ENCODE data around the gene FBXL20. TPM values are rescaled to one million over a fixed set of nuclear protein-coding genes. Genes with fewer than 3 reads are reported as not detected.
"Not testable (repeated sequence)": the region's sequence is repeated elsewhere in the genome, so short reads cannot be mapped to it uniquely, and the experiment has no call there.

The FBXL20 gene
- total and polyA plus RNA-seq, 4 donors, result 1.6 to 8.4 (median 5.2) TPM

- WGBS, result 79% methylated on average over 2 of the region's 2 CpGs
- Histone ChIP-seq H3K27me3 (ENCODE audit: control insufficient read depth in 4 of 4, insufficient read depth in 4 of 4, low read length in 3 of 4) (no peaks in the 10 kb centered on the region), H3K9me3 (ENCODE audit: control insufficient read depth in 4 of 4, low read length in 3 of 4) (no peaks in the 10 kb centered on the region), H3K27ac (ENCODE audit: low read depth in 1 of 2, low read length in 2 of 2) (no peak overlapping the region), H3K4me1 (ENCODE audit: control insufficient read depth in 4 of 4, insufficient read depth in 4 of 4, low read length in 3 of 4) (no peaks in the 10 kb centered on the region), H3K9ac (ENCODE audit: low read depth in 1 of 2, low read length in 2 of 2) (no peak overlapping the region), H3K4me3 (ENCODE audit: low read depth in 1 of 3, low read length in 3 of 3) (no peak overlapping the region), H3K36me3 (ENCODE audit: control insufficient read depth in 4 of 4, insufficient read depth in 3 of 4, low read depth in 1 of 4, low read length in 3 of 4) (peaks cover 0 to 2% (median 0%) of the 10 kb centered on the region in 4 donors)
- TF ChIP-seq FOXA2 (IDR thresholded peaks at IDR 0.05) (no peak), YY1 (IDR thresholded peaks at IDR 0.05) (no peak), REST (IDR thresholded peaks at IDR 0.05) (no peak), ATF3 (IDR thresholded peaks at IDR 0.05) (no peak), ZBTB33 (IDR thresholded peaks at IDR 0.05) (no peak), HNF4A (conservative IDR thresholded peaks at IDR 0.05) (no peak), NR2F2 (IDR thresholded peaks at IDR 0.05) (no peak), SP1 (IDR thresholded peaks at IDR 0.05) (no peak), RAD21 (IDR thresholded peaks at IDR 0.05) (no peak), TAF1 (conservative IDR thresholded peaks at IDR 0.05) (no peak), EGR1 (IDR thresholded peaks at IDR 0.05; ENCODE audit: low read depth in 2 of 2) (no peak), CTCF (IDR thresholded peaks at IDR 0.05; ENCODE audit: low read depth, low read length, missing input control) (no peak), JUND (IDR thresholded peaks at IDR 0.05) (no peak), MAX (IDR thresholded peaks at IDR 0.05) (no peak), HNF4G (IDR thresholded peaks at IDR 0.05) (no peak), RXRA (IDR thresholded peaks at IDR 0.05) (no peak), GABPA (IDR thresholded peaks at IDR 0.05 in 1 of 2, conservative IDR thresholded peaks at IDR 0.05 in 1 of 2) (no peak), FOXA1 (IDR thresholded peaks at IDR 0.05) (no peak)
- DNase-seq (ENCODE audit: low spot score), result no peak
These were observed 62.2 kb downstream of the FBXL20 start for GRCh38 chr17:39339272-39339671.

GRCh38 chr17:39337649-39338048 lies 63.8 kb downstream of the FBXL20 start:
- H3K9me3 ChIP-seq (ENCODE audit: control insufficient read depth in 4 of 4, low read length in 3 of 4); DNase-seq (ENCODE audit: low spot score); H3K27ac ChIP-seq (ENCODE audit: low read depth in 1 of 2, low read length in 2 of 2); H3K9ac ChIP-seq (ENCODE audit: low read depth in 1 of 2, low read length in 2 of 2); H3K4me3 ChIP-seq (ENCODE audit: low read depth in 1 of 3, low read length in 3 of 3); H3K4me1 ChIP-seq (ENCODE audit: control insufficient read depth in 4 of 4, insufficient read depth in 4 of 4, low read length in 3 of 4); H3K27me3 ChIP-seq (ENCODE audit: control insufficient read depth in 4 of 4, insufficient read depth in 4 of 4, low read length in 3 of 4); H3K36me3 ChIP-seq (ENCODE audit: control insufficient read depth in 4 of 4, insufficient read depth in 3 of 4, low read depth in 1 of 4, low read length in 3 of 4): not testable (repeated sequence)
- 96% methylated on average over 26 of the region's 26 CpGs for WGBS

All from liver (tissue), 9 donors.